Measurements from ENCODE around the gene TAX1BP3. TPM values are rescaled to one million over a fixed set of nuclear protein-coding genes. Genes with fewer than 3 reads are reported as not detected.

Gene TAX1BP3
- total RNA-seq, 1 experiment from 2014 or later = 76.3 TPM

GRCh38 chr17:3658784-3659449 lies 9.5 kb downstream of the TAX1BP3 start:
- Histone ChIP-seq H3K4me1 (ENCODE audit: insufficient read depth, low read length) (no peaks in the 10 kb centered on the region), H2BK5ac (ENCODE audit: insufficient read length, low read length) (no peak overlapping the region), H4K91ac (ENCODE audit: insufficient read length, low read depth, low read length) (no peak overlapping the region), H3K23me2 (ENCODE audit: insufficient read length, low read depth, low read length, poor library complexity, severe bottlenecking) (no peaks in the 10 kb centered on the region), H2AFZ (ENCODE audit: low read length) (no peak overlapping the region), H3K4ac (ENCODE audit: low read depth, low read length) (no peak overlapping the region), H4K20me1 (ENCODE audit: control insufficient read depth, insufficient read depth, insufficient read length) (no peaks in the 10 kb centered on the region), H3K9ac (ENCODE audit: extremely low read depth, insufficient read length, low read length) (no peak overlapping the region), H3K27me3 (ENCODE audit: insufficient read depth, low read length) (no peaks in the 10 kb centered on the region), H3T11ph (ENCODE audit: low read length) (no peak overlapping the region), H2BK20ac (ENCODE audit: low read depth, low read length, poor library complexity, severe bottlenecking) (no peak overlapping the region), H3K79me1 (ENCODE audit: insufficient read depth, low read depth, low read length, poor library complexity, severe bottlenecking) (no peaks in the 10 kb centered on the region), H3K18ac (ENCODE audit: insufficient read length, low read depth, low read length) (no peak overlapping the region), H4K5ac (ENCODE audit: insufficient read length, low read depth, low read length) (no peak overlapping the region), H3K9me3 (ENCODE audit: control insufficient read depth, low read depth, low read length) (no peaks in the 10 kb centered on the region), H3K79me2 (ENCODE audit: insufficient read depth, low read length) (no peaks in the 10 kb centered on the region), H2BK120ac (ENCODE audit: low read depth, low read length, poor library complexity, severe bottlenecking) (no peak overlapping the region), H3K23ac (ENCODE audit: insufficient read length, low read depth, low read length) (no peak overlapping the region), H4K8ac (replicated peaks; ENCODE audit: insufficient read length, low read depth, low read length) (no peak overlapping the region), H2AK5ac (ENCODE audit: insufficient read length, low read length) (no peak overlapping the region), H2BK12ac (ENCODE audit: insufficient read length, low read depth, low read length) (no peak overlapping the region), H3K56ac (ENCODE audit: insufficient read length, low read depth, low read length) (no peak overlapping the region), H3K27ac (ENCODE audit: insufficient read length, low read depth, low read length) (no peak overlapping the region), H3K14ac (ENCODE audit: insufficient read depth, low read length) (no peak overlapping the region), H3K4me2 (ENCODE audit: insufficient read depth, insufficient read length, low read length) (no peak overlapping the region), H2BK15ac (ENCODE audit: low read depth, low read length) (no peak overlapping the region)
- H3K9me3 Mint-ChIP-seq = no peaks in the 10 kb centered on the region
- H3K27ac Mint-ChIP-seq = peak overlapping the region in 1 of 3 experiments; percentile 75; a peak in 2 of 7 replicates
- peak; percentile 33 for DNase-seq
- WGBS (ENCODE audit: extremely low coverage, insufficient read length, low lambda C conversion rate) = no CpG with 5 or more reads among the region's 22 CpGs
- peaks cover 2 to 28% (median 3%) of the 10 kb centered on the region in 3 experiments; a peak in 6 of 7 replicates for H3K36me3 Mint-ChIP-seq (ENCODE audit: insufficient read depth in 1 of 3, low read depth in 3 of 3)
- no peak overlapping the region for H3K4me3 Mint-ChIP-seq
- no peak for TF ChIP-seq CTCF (conservative IDR thresholded peaks at IDR 0.05)
- H3K27me3 Mint-ChIP-seq (ENCODE audit: low read depth) = no peaks in the 10 kb centered on the region
- H3K4me1 Mint-ChIP-seq = peaks cover 8 to 12% of the 10 kb centered on the region in 2 experiments
